KBM-7 (cell line): ENCODE measurements around the gene PJA2.

ENCODE experiments used
- DNase-seq: peaks from one replicate; pipeline ENCODE4 v3.0.0-alpha.2; 2015
- in situ Hi-C: fragments of 300-500 bp; cut with MboI; formaldehyde crosslinking; loops from 2 replicates; pipeline ENCODE4 v1.14.3; 2020; ENCODE audit warnings: low sequenced_read_pairs, low pct_unique_long_range_greater_than_20kb, mixed read lengths

Gene PJA2

DNA sequence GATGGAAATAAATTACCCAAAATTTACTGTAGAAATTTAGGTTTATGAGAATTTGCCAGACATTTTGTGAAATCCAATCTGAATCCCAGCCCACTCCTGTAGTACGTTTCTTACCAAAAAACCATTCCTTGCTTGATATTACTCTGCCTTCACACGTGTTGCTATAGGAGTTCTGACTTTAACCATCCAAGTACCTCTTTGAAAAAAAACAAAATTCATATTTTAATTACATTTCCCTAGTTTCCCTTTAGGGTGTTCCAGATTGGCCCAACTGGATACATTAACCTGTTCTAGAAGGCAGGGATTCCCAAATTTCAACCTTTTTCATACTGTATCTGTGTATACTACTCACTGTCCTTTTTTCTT is 1.4 kb upstream of the PJA2 start:
- DNase-seq: no peak
- in situ Hi-C loops: no loop called here

DNA sequence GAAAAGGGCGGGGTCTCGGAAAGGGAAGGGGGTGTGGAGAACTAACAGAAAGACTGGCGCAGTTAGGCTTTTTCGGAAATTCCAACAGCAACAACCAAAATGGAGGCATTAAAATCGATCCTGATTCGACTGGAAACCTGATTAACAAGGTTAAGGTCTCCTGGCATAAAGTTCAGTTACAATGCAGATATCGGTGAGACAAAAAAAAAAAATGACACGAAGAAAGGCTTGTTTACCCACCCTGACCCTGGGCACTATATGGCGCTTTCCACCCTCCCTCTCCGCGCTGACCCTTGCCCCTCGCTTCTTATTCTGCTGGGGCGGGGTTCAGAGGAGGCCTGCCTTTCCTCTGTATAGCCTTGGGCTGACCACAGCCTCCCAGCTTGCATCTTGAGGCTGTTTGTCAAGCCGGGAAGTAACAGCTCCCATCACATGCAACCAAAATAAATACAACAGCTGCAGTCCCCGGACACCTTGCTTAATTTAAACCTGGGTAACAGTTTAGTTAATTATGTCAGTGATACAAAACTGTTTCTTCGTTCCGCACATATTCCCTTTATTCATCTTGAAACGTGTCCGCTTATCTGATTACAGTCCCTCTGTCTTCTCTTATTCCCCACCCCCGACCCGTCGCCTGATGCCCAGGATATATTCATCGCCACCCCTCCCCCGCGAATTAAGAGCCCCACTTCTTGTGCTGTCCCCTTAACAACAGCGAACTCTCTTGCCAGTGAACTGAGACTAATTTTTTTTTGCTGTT is 795 bp upstream of the PJA2 start:
- DNase-seq: no peak
- in situ Hi-C loops: no loop called here

DNA sequence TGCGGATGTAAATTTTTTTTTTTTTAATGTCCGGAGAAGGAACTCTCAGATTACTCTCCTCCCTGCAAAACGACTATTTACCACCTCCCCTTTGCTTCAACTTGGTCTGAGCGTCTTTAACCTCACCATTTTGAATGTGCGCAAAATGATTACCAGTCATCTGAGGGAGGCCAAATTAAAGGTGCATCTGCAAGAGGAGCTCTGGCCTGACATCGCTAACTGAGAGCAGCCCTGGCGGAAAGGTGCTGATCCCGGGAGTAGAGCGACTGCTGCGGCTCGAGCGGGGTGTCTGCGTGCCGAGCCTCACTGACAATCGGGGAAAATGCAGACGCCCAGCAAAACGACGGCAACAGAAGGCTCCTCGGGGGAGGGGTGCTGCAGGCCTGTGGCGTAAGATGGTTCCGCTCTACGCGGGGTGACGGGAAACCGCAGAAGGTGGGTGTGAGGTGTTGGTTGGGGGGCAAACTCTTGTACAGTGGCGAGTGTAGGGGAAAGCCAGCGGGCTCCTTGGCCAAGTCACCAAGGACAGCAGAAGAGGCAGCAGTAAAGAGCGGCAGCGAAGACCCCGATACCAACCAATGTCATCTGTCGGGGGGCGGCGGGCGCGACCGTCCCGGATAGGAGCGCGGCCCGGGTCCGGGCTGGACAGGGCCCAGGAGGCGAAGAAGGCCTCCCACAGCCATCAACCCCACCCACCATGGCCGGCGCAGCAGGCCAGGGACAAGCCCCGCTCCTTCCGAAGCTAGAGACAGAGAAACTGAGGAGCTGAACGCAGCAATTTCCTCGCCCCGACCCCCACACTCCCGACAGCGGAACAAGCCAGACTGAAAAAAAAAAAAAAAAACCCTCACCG is 557 bp downstream of the PJA2 start:
- in situ Hi-C loops: no loop called here

DNA sequence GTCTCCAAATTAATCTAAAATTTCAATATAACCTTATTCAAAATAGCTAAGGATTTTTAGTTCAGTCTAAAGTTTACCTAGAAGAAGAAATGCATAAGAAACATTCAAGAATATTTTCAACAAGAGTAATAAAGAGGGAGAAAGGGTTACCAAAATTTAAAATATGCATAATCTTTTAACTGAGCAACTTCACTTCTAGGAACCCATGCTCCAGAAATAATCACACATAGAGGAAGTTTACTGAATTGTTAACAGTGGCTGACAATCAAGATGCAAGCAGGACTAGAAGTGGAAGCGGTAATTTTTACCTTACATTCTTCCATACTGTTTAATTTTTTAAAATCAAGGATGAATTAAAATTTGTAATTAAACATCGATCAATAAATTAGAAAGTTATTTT is 1.9 kb downstream of the PJA2 start:
- peak; percentile 44 for DNase-seq
- in situ Hi-C loops: no loop called here

More for the DNA sequence above, 557 bp downstream of the PJA2 start:
- DNase-seq: peak; percentile 91

DNA sequence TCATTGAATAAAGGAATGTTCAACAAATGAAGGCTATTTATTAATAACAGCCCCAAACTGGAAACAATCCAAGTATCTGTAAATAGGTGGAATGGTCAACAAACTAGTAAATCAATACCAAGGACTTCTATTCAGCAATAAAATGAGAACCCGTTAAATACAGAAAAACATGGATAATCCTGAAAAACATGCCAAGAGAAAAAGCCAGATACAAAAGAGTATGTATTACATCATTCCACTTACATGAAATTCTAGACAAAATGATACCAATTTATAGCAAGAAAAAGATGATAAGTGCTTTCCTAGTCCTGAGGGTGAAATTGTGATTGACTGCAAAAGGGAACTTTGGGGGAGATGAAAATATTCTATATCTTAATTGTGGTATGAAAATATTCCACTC is 3.1 kb downstream of the PJA2 start:
- DNase-seq: no peak
- in situ Hi-C loops: no loop called here

DNA sequence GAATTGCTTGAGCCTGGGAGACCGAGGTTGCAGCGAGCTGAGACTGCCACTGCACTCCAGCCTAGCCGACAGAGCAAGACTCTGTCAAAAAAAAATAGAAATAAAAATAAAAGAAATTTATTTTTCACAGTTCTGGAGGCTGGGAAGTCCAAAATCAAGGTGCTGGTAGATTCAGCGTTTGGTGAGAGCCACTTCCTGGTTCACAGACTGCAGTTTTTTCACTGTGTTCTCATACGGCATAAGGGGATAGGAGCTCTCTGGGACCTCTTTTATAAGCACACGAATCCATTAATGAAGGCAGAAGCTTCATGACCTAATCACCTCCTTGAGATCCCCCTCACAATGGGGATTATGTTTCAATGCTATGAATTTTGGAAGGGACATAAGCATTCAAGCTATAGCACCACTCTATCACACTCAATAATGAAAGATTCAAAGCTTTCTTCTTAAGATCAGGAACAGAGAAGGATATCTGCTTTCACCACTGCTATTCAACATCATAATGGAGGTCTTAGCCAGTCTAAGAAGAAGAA is 5.3 kb downstream of the PJA2 start:
- no peak for DNase-seq

DNA sequence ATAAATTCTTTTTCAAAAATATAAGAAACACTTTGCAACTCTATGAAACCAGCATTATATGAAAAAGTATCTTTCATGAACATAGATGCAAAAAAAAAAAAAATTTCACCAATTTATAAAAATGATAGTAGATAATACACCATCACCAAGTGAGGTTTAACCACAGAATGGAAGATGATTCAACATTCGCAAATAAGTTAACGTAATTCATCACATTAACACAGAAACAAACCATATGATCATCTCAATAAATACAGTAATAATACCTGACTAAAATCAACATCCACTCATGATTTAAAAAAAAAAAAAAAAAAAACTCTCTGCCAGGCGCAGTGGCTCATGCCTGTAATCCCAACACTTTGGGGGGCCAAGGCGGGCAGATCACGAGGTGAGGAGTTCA is 6.3 kb downstream of the PJA2 start:
- DNase-seq: no peak
- in situ Hi-C loops: no loop called here

More for the DNA sequence above, 5.3 kb downstream of the PJA2 start:
- in situ Hi-C loops: no loop called here

DNA sequence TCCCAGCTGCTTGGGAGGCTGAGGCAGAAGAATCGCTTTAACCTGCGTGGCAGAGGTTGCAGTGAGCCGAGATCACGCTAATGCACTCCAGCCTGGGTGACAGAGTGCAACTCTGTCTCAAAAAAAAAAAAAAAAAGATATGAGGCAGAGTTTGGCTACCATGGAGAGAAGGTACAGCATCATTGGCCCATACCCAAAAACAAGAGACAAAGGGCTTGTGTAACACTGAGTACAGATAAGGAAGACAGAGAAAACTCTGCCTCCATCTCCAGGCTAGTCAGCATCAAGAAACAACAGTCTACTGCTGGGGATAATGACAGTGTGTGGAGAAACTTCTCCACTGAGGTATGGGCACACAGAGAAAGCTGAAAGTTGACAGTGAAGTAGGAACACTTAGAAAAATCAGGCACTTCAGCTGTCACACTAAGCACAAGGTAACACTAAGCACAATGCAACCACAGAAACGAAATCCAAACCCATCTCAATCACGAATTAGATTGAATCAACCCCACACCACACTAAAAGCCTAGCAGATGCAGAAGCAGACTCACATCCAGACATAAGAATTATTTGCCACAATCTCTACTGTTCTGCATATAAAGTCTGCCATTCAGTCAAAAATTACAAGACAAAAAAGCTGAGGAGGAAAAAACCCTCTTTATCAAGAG is 10.5 kb downstream of the PJA2 start:
- in situ Hi-C loops: no loop called here
- DNase-seq: no peak

DNA sequence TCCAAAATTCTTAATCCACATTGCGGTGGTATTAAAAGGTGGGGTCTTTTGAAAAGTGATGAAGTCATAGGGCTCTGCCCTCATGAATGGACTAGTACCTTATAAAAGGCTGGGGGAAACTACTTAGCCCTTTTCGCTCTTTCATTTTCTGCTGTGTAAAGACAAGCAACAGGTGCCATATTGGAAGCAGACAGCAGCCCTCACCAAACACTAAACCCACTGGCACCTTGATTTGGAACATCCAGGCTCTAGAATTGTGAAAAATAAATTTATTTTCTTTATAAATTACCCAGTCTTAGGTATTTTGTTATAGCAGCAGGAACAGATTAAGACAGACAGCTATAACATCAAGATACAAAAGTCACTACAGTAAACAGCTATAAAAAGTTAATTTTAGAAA is 12.8 kb downstream of the PJA2 start:
- no peak for DNase-seq
- in situ Hi-C loops: no loop called here

DNA sequence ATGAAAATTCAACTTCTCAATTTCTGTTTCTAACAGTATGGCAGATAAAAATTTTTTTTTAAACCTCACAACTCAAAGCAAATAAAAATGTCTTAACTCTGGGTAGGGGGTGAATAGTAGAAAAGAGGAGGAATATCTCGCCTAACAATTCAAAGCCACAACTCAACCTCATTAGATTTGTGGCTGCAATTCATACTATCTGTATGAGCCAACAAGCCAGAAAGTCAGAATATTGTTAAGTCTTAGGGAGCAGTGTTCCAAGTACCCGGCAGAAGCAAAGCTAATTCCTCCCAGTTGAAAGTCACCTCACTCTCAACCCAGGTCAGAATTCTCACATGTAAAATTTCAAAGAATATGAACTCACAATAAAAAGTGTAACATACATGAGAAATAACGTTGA is 15.0 kb downstream of the PJA2 start:
- in situ Hi-C loops: no loop called here
- DNase-seq: no peak

DNA sequence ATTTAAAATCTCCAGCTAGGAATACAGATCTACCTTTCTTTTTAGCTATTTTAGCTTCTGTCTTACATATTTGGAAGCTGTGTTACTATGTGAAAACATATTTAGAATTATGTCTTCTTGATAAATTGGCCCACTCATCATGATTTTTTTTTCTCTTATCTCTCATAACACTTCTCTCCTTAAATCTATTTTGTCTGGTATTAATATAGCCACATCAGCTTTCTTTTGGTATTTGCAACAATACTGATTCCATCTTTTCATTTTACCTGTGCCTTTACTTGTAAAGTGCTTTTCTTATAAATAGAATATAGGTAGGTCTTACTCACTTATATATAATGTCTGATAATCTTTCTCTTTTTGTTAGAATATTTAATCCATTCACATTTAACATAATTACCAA is 19.6 kb downstream of the PJA2 start:
- DNase-seq: no peak
- in situ Hi-C loops: no loop called here

DNA sequence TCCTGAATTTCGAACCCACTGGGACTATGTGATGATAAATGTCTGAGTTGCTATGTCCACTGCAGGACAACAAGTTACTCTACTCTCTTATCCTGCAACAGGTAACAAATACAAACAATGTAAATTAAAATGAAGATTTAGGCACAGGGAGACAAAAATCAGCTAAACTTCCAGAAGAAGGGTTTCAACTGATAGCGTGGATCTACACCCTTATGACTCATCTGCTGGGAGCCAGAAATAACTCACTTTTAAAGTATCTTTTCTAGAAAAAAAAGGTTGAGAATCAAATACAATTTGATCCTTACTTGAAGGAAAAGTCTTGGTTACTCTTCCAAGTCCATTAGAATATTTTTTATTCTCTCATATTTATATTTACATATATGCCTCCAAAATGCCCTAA is 21.4 kb downstream of the PJA2 start:
- DNase-seq: no peak
- in situ Hi-C loops: no loop called here

DNA sequence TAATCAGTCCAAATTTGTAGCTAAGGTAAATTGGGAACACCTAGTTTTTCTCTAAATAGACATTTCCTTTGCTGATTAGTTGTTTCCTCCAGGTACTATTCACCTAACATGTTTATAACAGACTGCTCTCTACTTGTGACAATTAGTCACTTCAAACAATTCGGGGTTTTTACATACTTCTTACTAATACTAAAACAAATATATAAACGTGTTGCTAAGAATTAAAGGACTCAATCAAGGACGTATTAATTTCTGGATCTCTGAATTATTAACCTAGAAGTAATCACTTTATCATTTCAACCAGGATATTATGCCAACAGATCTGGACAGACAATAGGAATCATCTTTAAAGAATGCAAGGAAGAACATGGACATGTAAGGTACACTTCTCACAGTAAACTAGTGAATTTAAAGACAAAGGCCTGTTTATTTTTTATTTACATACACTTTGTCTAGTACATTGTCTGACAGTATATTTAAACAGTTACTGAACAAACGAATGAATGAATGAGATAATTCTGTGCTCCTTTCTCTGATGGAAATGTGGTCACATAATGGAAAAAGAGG is 22.3 kb downstream of the PJA2 start:
- in situ Hi-C loops: no loop called here
- no peak for DNase-seq

DNA sequence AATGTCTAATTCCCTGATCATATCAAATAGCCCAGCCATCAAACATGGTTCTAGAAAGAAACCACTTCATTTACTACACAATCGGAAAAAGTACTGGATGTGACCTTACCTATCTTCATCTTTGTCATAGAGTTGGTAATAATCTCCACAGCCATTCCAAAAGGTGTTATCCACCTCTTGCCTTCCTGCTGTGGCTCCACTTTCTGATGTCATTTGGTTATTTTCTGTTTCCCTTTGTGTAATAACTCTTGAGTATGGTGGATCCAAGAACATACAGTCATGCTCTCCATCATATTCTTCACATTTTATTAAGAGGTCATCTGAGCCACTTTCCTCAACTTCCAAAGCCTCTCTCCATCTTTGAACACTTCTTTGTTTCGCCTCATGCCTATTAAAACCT is 31.7 kb downstream of the PJA2 start:
- no peak for DNase-seq
- in situ Hi-C loops: no loop called here

DNA sequence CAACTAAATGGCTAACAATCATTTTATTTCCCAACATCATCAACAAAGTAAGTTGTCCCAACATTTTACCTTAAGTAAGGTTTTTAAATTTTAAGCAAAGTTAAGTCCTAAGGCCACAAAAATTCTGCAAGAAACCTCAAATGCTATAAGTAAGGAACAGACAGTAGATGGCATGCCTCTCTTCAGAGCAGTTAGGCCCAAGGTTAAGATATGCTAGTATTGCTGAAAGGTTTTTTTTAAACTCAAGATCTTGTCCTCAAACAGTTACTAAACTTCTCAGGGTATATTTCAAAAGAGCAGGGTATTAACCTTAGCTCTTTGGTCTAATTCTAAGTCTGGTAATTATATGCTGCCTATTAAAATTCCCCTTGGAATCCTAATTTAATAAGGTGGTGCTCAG is 35.1 kb downstream of the PJA2 start:
- in situ Hi-C loops: no loop called here
- DNase-seq: no peak

DNA sequence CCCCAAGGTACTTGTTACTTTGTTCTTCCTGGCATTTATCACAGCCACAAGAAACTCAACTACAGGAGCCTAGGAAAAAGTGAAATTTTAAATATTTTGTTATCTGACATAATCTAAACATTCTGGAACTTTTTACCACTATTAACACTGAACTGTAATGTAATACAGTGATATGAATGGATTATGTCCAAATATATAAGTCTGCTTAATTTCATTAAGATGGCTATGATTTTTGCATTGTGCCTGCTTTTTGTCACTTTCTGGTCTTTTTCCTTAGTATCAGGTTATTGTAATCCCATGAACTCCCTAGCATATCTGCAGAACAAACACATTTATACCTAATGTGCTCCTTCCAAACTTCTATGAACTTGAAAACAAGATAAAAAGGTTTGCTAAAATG is 35.8 kb downstream of the PJA2 start:
- in situ Hi-C loops: no loop called here
- DNase-seq: no peak

DNA sequence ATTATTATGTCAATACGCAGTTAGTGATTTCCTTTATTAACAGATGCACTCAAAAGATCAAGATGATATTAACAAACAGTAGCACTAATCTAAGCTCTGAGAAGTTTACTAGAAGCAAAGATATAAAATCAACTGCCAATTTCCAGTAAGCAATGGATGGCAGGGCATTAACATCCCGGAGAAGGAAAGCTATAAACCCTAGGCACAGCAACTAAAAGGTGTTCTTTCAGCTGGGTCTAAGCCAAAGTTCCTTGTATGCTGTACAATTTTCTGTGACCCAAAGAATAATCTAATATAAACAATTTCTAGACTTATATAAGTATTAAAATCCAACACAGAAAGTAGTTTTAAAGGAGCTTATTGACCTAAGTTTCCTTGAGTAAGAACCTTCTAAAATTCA is 39.4 kb downstream of the PJA2 start:
- in situ Hi-C loops: no loop called here

DNA sequence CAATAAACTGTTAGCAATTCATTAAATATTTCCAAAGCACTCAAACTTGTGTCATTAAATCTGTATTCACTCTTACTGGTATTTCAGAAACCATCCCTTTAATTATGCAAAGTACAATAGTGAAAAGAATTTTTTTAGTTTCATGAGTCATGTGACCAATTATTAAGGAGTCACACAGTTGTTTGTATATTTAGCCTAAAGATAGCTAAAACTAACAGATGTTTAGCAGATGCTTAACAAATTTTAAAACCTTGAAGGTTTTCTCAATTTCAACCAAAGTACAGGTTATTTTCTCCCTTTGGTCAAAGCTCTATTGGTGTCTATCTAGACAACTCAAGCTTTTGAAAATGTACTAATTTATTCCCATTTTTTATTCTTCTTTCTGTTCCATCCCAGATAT is 44.1 kb downstream of the PJA2 start:
- in situ Hi-C loops: no loop called here
- no peak for DNase-seq

More for the DNA sequence above, 39.4 kb downstream of the PJA2 start:
- DNase-seq: no peak

DNA sequence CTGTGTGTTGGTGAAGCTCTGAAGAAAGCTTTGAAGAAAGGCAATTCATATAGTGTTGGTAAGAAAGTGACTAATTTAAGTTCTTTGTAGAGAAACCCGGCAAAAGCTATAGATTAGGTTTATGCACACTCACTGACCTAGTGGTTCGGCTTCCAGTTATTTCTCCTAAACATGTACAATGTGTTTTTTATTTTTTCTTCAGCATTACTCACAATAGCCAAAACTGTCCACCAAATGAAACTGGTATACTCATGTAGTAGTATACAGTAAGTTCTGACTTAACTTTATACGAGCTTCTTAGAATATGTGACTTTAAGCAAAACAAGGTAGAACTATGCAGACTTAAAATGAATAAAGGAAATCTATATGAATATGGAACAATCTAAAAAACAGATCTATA is 44.8 kb downstream of the PJA2 start:
- no peak for DNase-seq
- in situ Hi-C loops: no loop called here

DNA sequence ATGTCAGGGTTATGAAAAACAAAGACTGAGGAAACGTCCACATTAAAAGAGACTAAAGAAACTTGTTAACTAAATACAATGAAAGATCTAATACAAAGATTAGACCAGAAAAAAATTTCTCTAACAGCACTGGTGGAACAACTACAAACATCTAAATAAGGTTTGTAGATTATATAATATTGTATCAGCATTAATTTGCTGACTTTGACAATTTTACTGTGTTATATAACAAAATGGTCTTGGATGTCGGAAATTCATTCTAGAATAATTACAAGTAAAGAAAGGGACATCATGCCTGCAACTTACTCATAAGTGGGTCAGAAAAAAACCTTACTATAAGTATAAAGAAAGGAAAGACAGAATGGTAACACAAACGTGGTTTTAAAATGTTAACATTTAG is 50.1 kb downstream of the PJA2 start:
- no peak for DNase-seq

More for the DNA sequence above, 50.1 kb downstream of the PJA2 start:
- in situ Hi-C loops: no loop called here
